Stimulated activated CD4-positive, alpha-beta T cell treated with anti-CD3 and anti-CD28 coated beads, Interleukin-1b, Interleukin-23, amount 100 ng/mL, for 24 hours (primary cell): Measurements from ENCODE around the gene ANXA5.

Experiments
- DNase-seq, 4 experiments: peaks; one replicate each; pipeline ENCODE4 v3.0.0-alpha.2; 2020; ENCODE audit warnings: low read depth in 4 of 4, low spot score in 1 of 4

The ANXA5 gene

GRCh38 chr4:121712001-121712651 is 15.3 kb upstream of the ANXA5 start:
- DNase-seq: no peak

GRCh38 chr4:121711263-121712000 is 14.7 kb upstream of the ANXA5 start:
- peak in 1 of 4 experiments; percentile 32 for DNase-seq

GRCh38 chr4:121709766-121710405 is 13.1 kb upstream of the ANXA5 start:
- no peak for DNase-seq

- no peak for DNase-seq
These were observed 10.6 kb upstream of the ANXA5 start for GRCh38 chr4:121707344-121707743.

- peak in 2 of 4 experiments; percentile 6 to 49 for DNase-seq
These were observed 9.8 kb upstream of the ANXA5 start for GRCh38 chr4:121706595-121707021.

- no peak for DNase-seq
These were observed 8.7 kb upstream of the ANXA5 start for GRCh38 chr4:121705521-121705920.

GRCh38 chr4:121702136-121702535 is 5.4 kb upstream of the ANXA5 start:
- no peak for DNase-seq

- no peak for DNase-seq
These were observed 4.5 kb upstream of the ANXA5 start for GRCh38 chr4:121701263-121701662.

GRCh38 chr4:121698236-121698671 is 1.5 kb upstream of the ANXA5 start:
- DNase-seq: no peak

GRCh38 chr4:121697564-121697963 is 784 bp upstream of the ANXA5 start:
- no peak for DNase-seq

GRCh38 chr4:121696170-121696580 is 605 bp downstream of the ANXA5 start:
- DNase-seq: peak; percentile 29 to 57 (median 42)

- DNase-seq: no peak
These were observed 2.9 kb downstream of the ANXA5 start for GRCh38 chr4:121693886-121694285.

- DNase-seq: no peak
These were observed 3.3 kb downstream of the ANXA5 start for GRCh38 chr4:121693450-121693849.

GRCh38 chr4:121692261-121692660 is 4.5 kb downstream of the ANXA5 start:
- no peak for DNase-seq

- no peak for DNase-seq
These were observed 6.8 kb downstream of the ANXA5 start for GRCh38 chr4:121690001-121690400.

- DNase-seq: no peak
These were observed 8.1 kb downstream of the ANXA5 start for GRCh38 chr4:121688701-121689100.

- no peak for DNase-seq
These were observed 8.5 kb downstream of the ANXA5 start for GRCh38 chr4:121688261-121688660.

GRCh38 chr4:121686255-121686654 is 10.5 kb downstream of the ANXA5 start:
- DNase-seq: no peak

GRCh38 chr4:121685257-121685656 is 11.5 kb downstream of the ANXA5 start:
- DNase-seq: no peak

GRCh38 chr4:121684561-121684960 is 12.2 kb downstream of the ANXA5 start:
- no peak for DNase-seq

- no peak for DNase-seq
These were observed 12.8 kb downstream of the ANXA5 start for GRCh38 chr4:121684016-121684415.

- DNase-seq: no peak
These were observed 16.2 kb downstream of the ANXA5 start for GRCh38 chr4:121680571-121680970.
